Stimulated activated CD4-positive, alpha-beta T cell treated with anti-CD3 and anti-CD28 coated beads, Interleukin-4, amount 100 ng/mL, for 48 hours (primary cell): ENCODE measurements around the gene MUSTN1.
A peak's percentile ranks its signal among the peaks of the same experiment; 100 is the strongest.

Experiments
- DNase-seq, 2 donors: peaks; one replicate each; pipeline ENCODE4 v3.0.0-alpha.2; 2020; ENCODE audit warnings: low read depth in 2 of 2

Gene MUSTN1

GRCh38 chr3:52835766-52836470 is 1.1 kb upstream of the MUSTN1 start:
- DNase-seq: no peak

- DNase-seq: no peak
These were observed 1.6 kb downstream of the MUSTN1 start for GRCh38 chr3:52833202-52833601.

GRCh38 chr3:52831500-52832301 is 3.1 kb downstream of the MUSTN1 start:
- no peak for DNase-seq

- DNase-seq: no peak
These were observed 4.1 kb downstream of the MUSTN1 start, which contains the start of gene ITIH4 for GRCh38 chr3:52830535-52831258. Gene ITIH4 (minus strand): TSS chr3:52830672. CDS start chr3:52830642, 30 bp downstream.

DNA sequence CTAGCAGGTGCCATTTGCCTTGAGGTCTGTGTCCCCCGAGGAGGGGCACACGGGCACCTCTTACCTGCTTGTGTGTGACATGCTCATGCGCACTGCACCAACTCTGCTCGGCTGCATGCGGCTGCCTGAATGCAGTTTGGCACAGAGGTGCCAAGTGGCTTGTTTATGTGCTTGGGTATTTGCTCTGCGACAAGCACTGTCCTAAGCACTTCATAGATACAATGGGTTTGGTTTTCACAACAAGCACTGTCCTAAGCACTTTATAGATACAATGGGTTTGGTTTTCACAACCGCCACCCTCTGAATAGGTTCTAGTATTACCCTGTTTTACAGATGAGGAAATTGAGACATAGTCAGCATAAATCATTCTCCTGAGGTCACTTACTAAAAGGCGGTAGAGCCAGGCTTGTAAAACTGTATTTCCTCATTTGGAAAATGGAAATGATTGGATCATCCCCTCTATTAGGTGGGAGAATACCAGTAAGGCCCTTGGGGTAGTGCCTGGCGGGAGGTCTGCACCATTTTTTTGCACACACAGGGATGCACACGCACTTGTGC is 4.8 kb downstream of the MUSTN1 start:
- no peak for DNase-seq

DNA sequence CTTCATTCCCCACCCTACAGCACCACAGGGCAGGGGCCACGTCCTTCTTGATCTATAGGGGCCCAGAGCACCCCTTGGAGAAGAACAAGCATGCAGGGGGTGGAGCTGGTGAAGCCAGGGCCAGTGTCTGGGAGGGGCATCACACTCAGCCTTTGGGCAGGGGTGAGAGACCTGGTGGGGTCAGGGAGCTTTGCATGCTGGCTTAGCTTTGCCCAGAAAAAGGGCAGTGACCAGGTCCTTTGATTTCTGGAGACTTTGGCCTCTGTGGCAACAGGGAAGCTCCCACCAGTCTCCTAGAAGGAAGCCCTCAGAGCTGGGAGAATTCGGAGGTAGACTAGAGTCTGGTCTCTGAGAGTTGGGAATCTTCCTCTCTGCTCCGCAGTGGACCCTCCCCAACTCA is 5.3 kb downstream of the MUSTN1 start:
- no peak for DNase-seq

GRCh38 chr3:52827866-52828376 is 6.9 kb downstream of the MUSTN1 start:
- no peak for DNase-seq

- DNase-seq: no peak
These were observed 7.4 kb downstream of the MUSTN1 start for GRCh38 chr3:52827441-52827840.

GRCh38 chr3:52824037-52824436 is 10.8 kb downstream of the MUSTN1 start:
- no peak for DNase-seq

GRCh38 chr3:52822363-52822762 is 12.5 kb downstream of the MUSTN1 start:
- no peak for DNase-seq

GRCh38 chr3:52820736-52821135 is 14.1 kb downstream of the MUSTN1 start:
- peak; percentile 13 to 22 for DNase-seq

DNA sequence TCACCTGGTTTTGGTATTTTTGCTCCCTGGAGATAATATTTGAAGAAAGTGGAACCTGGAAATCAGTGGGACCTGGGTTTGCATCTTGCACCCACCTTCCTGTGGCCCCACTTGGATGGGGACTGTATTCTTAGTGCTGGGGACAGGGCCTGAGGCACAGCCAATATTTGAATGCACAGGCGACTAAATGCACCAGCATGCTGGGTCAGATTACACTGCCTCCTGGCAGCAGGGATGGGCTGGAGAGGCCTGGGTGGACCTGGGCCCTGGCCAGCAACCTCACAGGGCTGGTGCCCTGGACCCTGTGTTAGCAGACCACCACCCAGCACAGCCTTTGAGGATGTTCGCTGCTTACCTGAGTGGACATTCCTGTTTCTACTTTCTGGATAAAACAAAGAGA is 14.9 kb downstream of the MUSTN1 start:
- DNase-seq: no peak

- no peak for DNase-seq
These were observed 17.0 kb downstream of the MUSTN1 start for GRCh38 chr3:52817860-52818259.

DNA sequence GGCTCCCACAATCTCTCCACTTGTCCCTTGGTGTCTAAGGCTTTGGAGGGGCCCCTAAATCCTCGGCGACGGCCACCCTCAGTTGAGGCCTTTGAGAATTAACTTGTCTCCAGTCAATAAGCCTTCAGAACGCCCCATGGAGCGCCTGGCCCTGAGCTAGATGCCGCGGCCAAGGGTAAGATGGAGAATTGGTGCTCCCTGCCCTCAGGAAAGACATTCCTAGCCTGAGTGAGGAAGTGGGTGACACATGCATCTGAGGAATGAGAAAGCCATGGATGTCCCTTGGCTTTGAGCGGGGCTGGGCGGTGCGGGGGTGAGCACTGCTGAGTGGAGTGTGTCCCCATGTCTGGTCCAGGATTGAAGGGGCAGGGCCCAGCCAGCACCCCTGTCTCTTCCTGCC is 17.6 kb downstream of the MUSTN1 start:
- no peak for DNase-seq

GRCh38 chr3:52816654-52817053 is 18.2 kb downstream of the MUSTN1 start:
- DNase-seq: no peak

GRCh38 chr3:52816199-52816598 is 18.6 kb downstream of the MUSTN1 start:
- no peak for DNase-seq

DNA sequence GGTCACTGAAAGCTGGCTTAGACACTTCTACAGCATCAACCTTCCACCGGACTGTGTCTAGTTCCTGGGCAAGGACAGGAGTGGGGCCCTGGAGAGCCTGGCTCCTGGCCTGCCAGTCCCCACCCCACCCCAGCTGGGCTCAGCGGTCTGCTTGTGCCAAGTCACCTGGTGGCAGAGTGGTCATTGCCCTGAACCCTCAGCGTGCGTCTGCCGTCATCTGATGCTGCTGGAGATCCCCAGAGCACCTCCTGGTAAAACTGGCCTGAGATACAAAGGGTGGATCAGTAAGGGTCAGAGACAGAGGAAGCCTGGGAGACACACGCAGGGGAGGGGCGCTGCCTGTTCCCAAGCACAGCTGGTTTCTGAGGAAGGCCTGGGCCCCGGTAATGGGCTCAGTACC is 21.0 kb downstream of the MUSTN1 start:
- DNase-seq: no peak

DNA sequence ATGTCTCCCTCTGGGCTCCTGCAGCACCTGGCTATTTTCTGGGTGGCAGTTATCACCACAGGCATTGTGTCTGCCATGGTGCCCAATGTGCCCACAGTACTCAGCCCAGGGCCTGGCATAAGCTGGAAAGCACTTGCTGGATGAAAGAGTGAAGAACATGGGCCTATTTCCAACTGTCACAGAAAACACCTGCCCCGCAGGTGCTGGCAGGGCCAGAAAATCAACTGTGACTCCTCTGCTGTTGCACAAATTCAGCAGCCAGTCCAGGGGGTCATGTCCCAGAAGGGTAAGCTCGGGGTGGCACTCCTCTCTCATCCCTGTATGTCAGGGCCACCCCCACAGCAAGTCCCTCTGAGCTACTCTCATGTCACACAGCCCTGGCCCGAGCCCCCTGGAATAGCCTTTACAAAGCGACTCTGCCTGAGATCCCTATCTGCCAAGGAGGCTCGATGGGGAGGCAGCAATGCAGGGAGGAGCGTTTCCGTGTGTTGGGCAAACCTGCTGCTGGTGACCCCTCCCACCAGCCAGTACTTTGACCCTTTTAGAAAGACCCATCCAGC is 23.3 kb downstream of the MUSTN1 start:
- no peak for DNase-seq

DNA sequence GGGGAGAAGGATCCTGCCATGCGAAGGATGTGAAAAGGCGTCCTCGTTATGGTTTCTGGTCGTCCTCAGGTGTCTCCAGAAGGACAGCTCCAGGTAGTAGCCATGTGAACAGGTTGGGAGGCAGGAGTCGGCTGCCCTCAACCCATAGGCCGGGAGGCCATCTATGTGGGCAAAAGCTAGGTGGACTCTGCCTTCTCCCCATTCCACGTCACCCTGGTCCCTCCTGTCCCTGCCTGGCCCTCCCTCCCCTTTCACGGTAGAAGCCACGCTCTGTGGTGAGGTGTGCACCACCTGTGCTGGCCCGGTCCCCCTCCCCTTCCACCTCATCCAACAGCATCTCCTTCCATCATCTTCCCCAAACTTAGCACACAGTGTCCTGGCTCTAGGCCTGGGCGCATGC is 23.9 kb downstream of the MUSTN1 start:
- DNase-seq: no peak

DNA sequence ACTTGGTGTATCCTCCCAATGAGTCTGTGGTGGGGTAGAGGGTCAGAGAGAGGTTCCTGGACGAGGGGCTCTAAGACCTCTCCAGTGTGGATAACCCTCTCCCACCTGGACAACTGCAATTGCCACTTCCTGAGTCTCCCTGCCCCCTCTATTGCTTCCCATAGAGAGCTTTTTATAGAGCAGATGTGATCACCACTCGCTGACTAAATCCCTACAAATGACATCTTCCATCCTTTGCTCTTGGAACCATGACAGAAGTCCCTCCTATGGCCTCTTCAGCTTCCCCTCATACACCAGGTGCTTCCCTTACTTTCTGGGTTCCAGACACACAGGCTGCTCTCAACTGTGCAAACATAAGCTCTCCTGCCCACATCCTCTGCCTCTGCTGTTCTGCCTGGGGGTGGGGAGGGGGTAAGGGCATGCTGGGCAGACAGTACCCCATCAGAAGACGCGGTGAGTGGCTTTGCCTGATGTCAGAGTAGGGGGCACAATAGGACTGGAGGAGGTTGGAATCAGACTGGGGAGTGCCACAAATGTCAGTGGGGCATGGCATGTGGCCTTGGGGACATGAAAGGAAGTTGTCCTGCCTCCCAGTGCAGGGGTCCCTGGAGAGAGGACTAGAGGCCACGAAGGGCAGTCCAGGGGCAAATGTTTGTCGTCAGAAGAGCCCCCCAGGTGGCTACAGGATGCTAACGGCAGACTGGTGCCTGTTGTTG is 25.0 kb downstream of the MUSTN1 start:
- no peak for DNase-seq

DNA sequence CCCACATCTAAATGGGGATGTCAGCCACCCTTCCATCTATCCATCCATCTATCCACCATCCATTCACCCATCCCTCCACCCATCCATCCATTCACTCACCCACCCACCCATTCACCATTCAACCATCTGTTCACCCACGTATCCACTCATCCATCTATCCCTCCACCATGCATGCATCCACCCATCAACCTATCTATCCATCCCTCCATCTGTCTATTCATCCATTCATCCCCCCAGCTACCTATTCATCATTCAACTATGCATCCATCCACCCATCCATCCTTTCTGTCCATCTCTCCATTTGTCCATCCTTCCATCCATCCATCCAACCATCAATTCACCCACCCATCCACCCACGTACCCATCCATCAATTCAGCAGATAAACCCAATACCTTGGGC is 25.7 kb downstream of the MUSTN1 start:
- DNase-seq: no peak
